Lower leg skin (tissue), 4 donors: ENCODE data around the gene MIER3. TPM values are rescaled to one million over a fixed set of nuclear protein-coding genes. Genes with fewer than 3 reads are reported as not detected.

Experiments used
- DNase-seq, 2 donors: peaks; one replicate each; pipeline ENCODE4 v3.0.0-alpha.2; 2019; ENCODE audit warnings: low spot score in 2 of 2
- H3K4me3 ChIP-seq: fragments of 200-600 bp; sonication (generic); 2 replicates; pipeline ENCODE4 v1.5.1; 2017; ENCODE audit warnings: mild to moderate bottlenecking, low read depth; ENCODE audit not compliant: poor library complexity, severe bottlenecking
- CTCF ChIP-seq, 3 donors: fragments of 450-650 bp; IDR thresholded peaks; one replicate each; pipeline ENCODE4 v1.5.1; 2016; ENCODE audit warnings: antibody characterized with exemption in 3 of 3, mild to moderate bottlenecking in 3 of 3, moderate library complexity in 2 of 3
- POLR2A ChIP-seq, 2 donors: fragments of 450-650 bp; IDR thresholded peaks; one replicate each; pipeline ENCODE4 v1.6.1; 2016 to 2017; ENCODE audit warnings: antibody characterized with exemption in 2 of 2, mild to moderate bottlenecking in 1 of 2, moderate library complexity in 1 of 2
- WGBS, 2 donors: methylation state at CpG; one replicate each; pipeline ENCODE4 v1.1.5; 2018; 5-methylcytosine and 5-hydroxymethylcytosine counted together
- intact Hi-C: fragments of 100-400 bp; cut with DNase I; formaldehyde crosslinking; loops from one replicate; pipeline ENCODE4 v1.15.0; 2023; ENCODE audit warnings: low total_unique reads
- total RNA-seq, 4 donors: library from RNA; depleted of rRNA; stranded (reverse); fragments of >200 nt; gene quantifications; one replicate each; pipeline ENCODE4 v1.1.0, GENCODE V29; 2016

MIER3 gene
- total RNA-seq, 4 donors from 2014 or later, result 15.7 to 32.5 (median 25.2) TPM

GRCh38 chr5:56959326-56959725 is 7.4 kb upstream of the MIER3 start:
- 74 to 77% methylated on average over 4 of the region's 4 CpGs for WGBS, 2 donors
- DNase-seq, result no peak
- H3K4me3 ChIP-seq, result no peak overlapping the region
- TF ChIP-seq CTCF (IDR thresholded peaks at IDR 0.05) (no peak), POLR2A (IDR thresholded peaks at IDR 0.05) (no peak)
- intact Hi-C loops, result no loop called here

- TF ChIP-seq CTCF (IDR thresholded peaks at IDR 0.05) (no peak), POLR2A (IDR thresholded peaks at IDR 0.05) (no peak)
- WGBS, 2 donors, result 91 to 97% methylated on average over 2 of the region's 2 CpGs
- H3K4me3 ChIP-seq, result no peak overlapping the region
- no peak for DNase-seq
- intact Hi-C loops, result no loop called here
Measured at GRCh38 chr5:56958595-56958994, 6.7 kb upstream of the MIER3 start.

GRCh38 chr5:56954262-56954661 is 2.3 kb upstream of the MIER3 start:
- no peak overlapping the region for H3K4me3 ChIP-seq
- TF ChIP-seq POLR2A (IDR thresholded peaks at IDR 0.05) (no peak), CTCF (IDR thresholded peaks at IDR 0.05) (no peak)
- no peak for DNase-seq
- WGBS, 2 donors, result 88 to 96% methylated on average over 1 of the region's 1 CpG
- intact Hi-C loops, result no loop called here

GRCh38 chr5:56951126-56951945 is 587 bp downstream of the MIER3 start:
- peak overlapping the region; percentile 68 for H3K4me3 ChIP-seq
- TF ChIP-seq CTCF (IDR thresholded peaks at IDR 0.05), result no peak
- TF ChIP-seq POLR2A (IDR thresholded peaks at IDR 0.05), result no peak
- peak in 1 of 2 donors; percentile 86 for DNase-seq
- WGBS, 2 donors, result 0% methylated on average over 36 to 49 of the region's 85 CpGs
- intact Hi-C loops, result no loop called here

- DNase-seq, result peak; percentile 59 to 94
- 0% methylated on average over 33 of the region's 33 CpGs for WGBS, 2 donors
- peak overlapping the region; percentile 68 for H3K4me3 ChIP-seq
- no peak for TF ChIP-seq CTCF (IDR thresholded peaks at IDR 0.05)
- TF ChIP-seq POLR2A (IDR thresholded peaks at IDR 0.05), result no peak
- intact Hi-C loops, result no loop called here
Measured at GRCh38 chr5:56950626-56951125, 1.2 kb downstream of the MIER3 start.
